ENCODE measurements around the gene LCN1. TPM values are rescaled to one million over a fixed set of nuclear protein-coding genes. Genes with fewer than 3 reads are reported as not detected.

LCN1 gene
- total RNA-seq, 1 experiment from 2014 or later, result not detected

DNA sequence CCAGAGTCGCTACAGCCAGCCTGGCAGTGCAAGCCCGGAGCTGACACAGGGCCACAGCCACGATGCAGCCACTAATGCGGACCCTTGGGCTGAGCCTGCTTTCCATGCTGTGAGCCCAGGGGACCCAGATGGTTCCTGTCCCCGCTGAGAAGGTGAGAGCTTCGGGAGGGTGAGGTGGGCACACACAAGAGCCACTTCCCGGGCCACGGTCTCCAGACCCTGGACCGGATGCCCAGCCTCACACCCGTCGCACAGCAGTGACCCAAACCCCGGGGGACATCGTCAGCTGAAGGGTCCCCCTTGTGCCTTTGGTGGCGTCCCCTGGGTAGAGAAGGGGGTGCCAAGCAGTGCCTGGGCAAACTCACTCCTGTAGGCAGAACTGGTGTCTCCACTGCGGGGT lies 53.7 kb downstream of the LCN1 start:
- no peak overlapping the region for H3K4me3 Mint-ChIP-seq
- no peak overlapping the region for H4K5ac ChIP-seq (ENCODE audit: insufficient read length, low read depth, low read length)

More for the DNA sequence above, 53.7 kb downstream of the LCN1 start:
- H3K27me3 Mint-ChIP-seq (ENCODE audit: low read depth), result peaks cover under 1% of the 10 kb centered on the region; the same call in 1 of the 2 replicates
- Histone ChIP-seq H3K27ac (ENCODE audit: insufficient read length, low read depth, low read length) (no peak overlapping the region), H3K9me3 (ENCODE audit: control insufficient read depth, low read depth, low read length) (no peaks in the 10 kb centered on the region), H3K4me2 (ENCODE audit: insufficient read depth, insufficient read length, low read length) (no peak overlapping the region), H3T11ph (ENCODE audit: low read length) (no peak overlapping the region), H4K8ac (replicated peaks; ENCODE audit: insufficient read length, low read depth, low read length) (no peak overlapping the region), H3K4me1 (ENCODE audit: insufficient read depth, low read length) (no peaks in the 10 kb centered on the region; the same call in 1 of the 2 replicates), H2BK20ac (ENCODE audit: low read depth, low read length, poor library complexity, severe bottlenecking) (no peak overlapping the region), H2BK12ac (ENCODE audit: insufficient read length, low read depth, low read length) (no peak overlapping the region), H3K23me2 (ENCODE audit: insufficient read length, low read depth, low read length, poor library complexity, severe bottlenecking) (no peaks in the 10 kb centered on the region), H3K56ac (ENCODE audit: insufficient read length, low read depth, low read length) (no peak overlapping the region), H2BK15ac (ENCODE audit: low read depth, low read length) (no peak overlapping the region), H4K20me1 (ENCODE audit: control insufficient read depth, insufficient read depth, insufficient read length) (no peaks in the 10 kb centered on the region), H3K9ac (ENCODE audit: extremely low read depth, insufficient read length, low read length) (no peak overlapping the region), H3K27me3 (ENCODE audit: insufficient read depth, low read length) (no peaks in the 10 kb centered on the region), H4K91ac (ENCODE audit: insufficient read length, low read depth, low read length) (no peak overlapping the region), H3K79me1 (ENCODE audit: insufficient read depth, low read depth, low read length, poor library complexity, severe bottlenecking) (no peaks in the 10 kb centered on the region), H3K4ac (ENCODE audit: low read depth, low read length) (no peak overlapping the region), H3K23ac (ENCODE audit: insufficient read length, low read depth, low read length) (no peak overlapping the region), H2BK120ac (ENCODE audit: low read depth, low read length, poor library complexity, severe bottlenecking) (no peak overlapping the region), H2BK5ac (ENCODE audit: insufficient read length, low read length) (no peak overlapping the region), H3K18ac (ENCODE audit: insufficient read length, low read depth, low read length) (no peak overlapping the region), H3K14ac (ENCODE audit: insufficient read depth, low read length) (no peak overlapping the region), H2AFZ (ENCODE audit: low read length) (no peak overlapping the region), H2AK5ac (ENCODE audit: insufficient read length, low read length) (no peak overlapping the region), H3K79me2 (ENCODE audit: insufficient read depth, low read length) (no peaks in the 10 kb centered on the region)
- no peak overlapping the region for H3K27ac Mint-ChIP-seq
- no peaks in the 10 kb centered on the region for H3K36me3 Mint-ChIP-seq (ENCODE audit: insufficient read depth in 1 of 3, low read depth in 3 of 3)
- TF ChIP-seq, protein P1, sequence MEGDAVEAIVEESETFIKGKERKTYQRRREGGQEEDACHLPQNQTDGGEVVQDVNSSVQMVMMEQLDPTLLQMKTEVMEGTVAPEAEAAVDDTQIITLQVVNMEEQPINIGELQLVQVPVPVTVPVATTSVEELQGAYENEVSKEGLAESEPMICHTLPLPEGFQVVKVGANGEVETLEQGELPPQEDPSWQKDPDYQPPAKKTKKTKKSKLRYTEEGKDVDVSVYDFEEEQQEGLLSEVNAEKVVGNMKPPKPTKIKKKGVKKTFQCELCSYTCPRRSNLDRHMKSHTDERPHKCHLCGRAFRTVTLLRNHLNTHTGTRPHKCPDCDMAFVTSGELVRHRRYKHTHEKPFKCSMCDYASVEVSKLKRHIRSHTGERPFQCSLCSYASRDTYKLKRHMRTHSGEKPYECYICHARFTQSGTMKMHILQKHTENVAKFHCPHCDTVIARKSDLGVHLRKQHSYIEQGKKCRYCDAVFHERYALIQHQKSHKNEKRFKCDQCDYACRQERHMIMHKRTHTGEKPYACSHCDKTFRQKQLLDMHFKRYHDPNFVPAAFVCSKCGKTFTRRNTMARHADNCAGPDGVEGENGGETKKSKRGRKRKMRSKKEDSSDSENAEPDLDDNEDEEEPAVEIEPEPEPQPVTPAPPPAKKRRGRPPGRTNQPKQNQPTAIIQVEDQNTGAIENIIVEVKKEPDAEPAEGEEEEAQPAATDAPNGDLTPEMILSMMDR (conservative IDR thresholded peaks at IDR 0.05), result no peak
- DNase-seq, result no peak
- H3K4me1 Mint-ChIP-seq, result peaks cover 5 to 7% of the 10 kb centered on the region in 2 experiments
- peaks cover 0 to 3% of the 10 kb centered on the region in 2 experiments; a peak in 1 of 5 replicates for H3K9me3 Mint-ChIP-seq
- WGBS (ENCODE audit: extremely low coverage, insufficient read length, low lambda C conversion rate), result no CpG with 5 or more reads among the region's 15 CpGs

Other genes starting within 250 kb of the LCN1 start
- 34.0 and 38.0 TPM in 2 replicates for gene PPP1R26, start 41.7 kb upstream of the LCN1 start, total RNA-seq (2021)
- gene MRPS2, start 20.8 kb upstream of the LCN1 start, total RNA-seq (2021), result 81.0 and 84.2 TPM in 2 replicates
- gene OBP2A, start 24.7 kb downstream of the LCN1 start, total RNA-seq (2021), result not detected in 2 replicates
- gene PAEP, start 40.3 kb downstream of the LCN1 start, total RNA-seq (2021), result not detected in 2 replicates
- gene GLT6D1, start 118.1 kb downstream of the LCN1 start, total RNA-seq (2021), result not detected in 2 replicates
- 0.52 and 0.72 TPM in 2 replicates for gene LCN9, start 141.9 kb downstream of the LCN1 start, total RNA-seq (2021)
- gene SOHLH1, start 178.0 kb downstream of the LCN1 start, total RNA-seq (2021), result not detected in 2 replicates
- 0.64 and 0.68 TPM in 2 replicates for gene KCNT1, start 180.7 kb downstream of the LCN1 start, total RNA-seq (2021)